Measurements from ENCODE around the gene PCDH9.

Gene PCDH9

DNA sequence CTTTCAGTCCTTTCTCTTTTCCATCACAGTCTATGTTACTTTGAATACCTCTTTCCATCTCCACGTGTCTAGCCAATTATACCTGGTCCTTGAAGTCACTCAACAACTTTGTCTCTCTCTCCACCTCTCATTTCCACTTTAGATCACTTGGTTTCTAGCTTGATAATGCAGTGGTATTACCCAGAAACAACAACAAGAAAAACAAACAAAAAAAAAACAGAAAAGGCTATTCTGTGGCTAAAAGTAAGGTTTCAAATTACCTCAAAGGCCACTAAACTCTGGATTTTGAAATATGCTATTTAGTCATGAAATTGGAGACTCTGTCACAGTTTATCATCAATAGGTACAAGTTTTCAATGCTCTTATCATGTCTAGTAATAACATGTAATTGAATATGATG lies 184.8 kb downstream of the PCDH9 start:
- H3K27ac ChIP-seq (ENCODE audit: low read depth, low read length, poor library complexity, severe bottlenecking) = no peak overlapping the region
- H2AFZ ChIP-seq (ENCODE audit: low read length) = no peak overlapping the region
- no peaks in the 10 kb centered on the region for H3K79me2 ChIP-seq (ENCODE audit: insufficient read depth, low read length)
- H3K27me3 ChIP-seq (ENCODE audit: insufficient read depth, low read length) = no peaks in the 10 kb centered on the region
- no peak overlapping the region for H3K9ac ChIP-seq (ENCODE audit: low read length)
- peaks cover 9% of the 10 kb centered on the region; the same call in 1 of the 2 replicates for H3K9me3 ChIP-seq (ENCODE audit: low read length)
- TF ChIP-seq EZH2 (IDR thresholded peaks at IDR 0.05; ENCODE audit: borderline replicate concordance, low read length) = no peak
- TF ChIP-seq, protein P1, sequence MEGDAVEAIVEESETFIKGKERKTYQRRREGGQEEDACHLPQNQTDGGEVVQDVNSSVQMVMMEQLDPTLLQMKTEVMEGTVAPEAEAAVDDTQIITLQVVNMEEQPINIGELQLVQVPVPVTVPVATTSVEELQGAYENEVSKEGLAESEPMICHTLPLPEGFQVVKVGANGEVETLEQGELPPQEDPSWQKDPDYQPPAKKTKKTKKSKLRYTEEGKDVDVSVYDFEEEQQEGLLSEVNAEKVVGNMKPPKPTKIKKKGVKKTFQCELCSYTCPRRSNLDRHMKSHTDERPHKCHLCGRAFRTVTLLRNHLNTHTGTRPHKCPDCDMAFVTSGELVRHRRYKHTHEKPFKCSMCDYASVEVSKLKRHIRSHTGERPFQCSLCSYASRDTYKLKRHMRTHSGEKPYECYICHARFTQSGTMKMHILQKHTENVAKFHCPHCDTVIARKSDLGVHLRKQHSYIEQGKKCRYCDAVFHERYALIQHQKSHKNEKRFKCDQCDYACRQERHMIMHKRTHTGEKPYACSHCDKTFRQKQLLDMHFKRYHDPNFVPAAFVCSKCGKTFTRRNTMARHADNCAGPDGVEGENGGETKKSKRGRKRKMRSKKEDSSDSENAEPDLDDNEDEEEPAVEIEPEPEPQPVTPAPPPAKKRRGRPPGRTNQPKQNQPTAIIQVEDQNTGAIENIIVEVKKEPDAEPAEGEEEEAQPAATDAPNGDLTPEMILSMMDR (IDR thresholded peaks at IDR 0.05; ENCODE audit: low read length) = no peak
- H3K9me2 ChIP-seq (ENCODE audit: low read depth, low read length) = no peaks in the 10 kb centered on the region
- 0 out of 2 replicates have a peak, but pooled peaks cover 5% of the 10 kb centered on the region for H3F3A ChIP-seq (ENCODE audit: insufficient read depth, low read length)
- peaks cover 33% of the 10 kb centered on the region for H3K4me1 ChIP-seq (ENCODE audit: insufficient read depth, low read length, severe bottlenecking)
- no peaks in the 10 kb centered on the region for H4K20me1 ChIP-seq (ENCODE audit: insufficient read depth, low read length)
- H3K36me3 ChIP-seq (ENCODE audit: insufficient read depth, low read length) = no peaks in the 10 kb centered on the region
- no peak overlapping the region for H3K4me2 ChIP-seq (ENCODE audit: low read length)
- no peak overlapping the region for H3K4me3 ChIP-seq (ENCODE audit: low read depth, low read length, poor library complexity, severe bottlenecking)

DNA sequence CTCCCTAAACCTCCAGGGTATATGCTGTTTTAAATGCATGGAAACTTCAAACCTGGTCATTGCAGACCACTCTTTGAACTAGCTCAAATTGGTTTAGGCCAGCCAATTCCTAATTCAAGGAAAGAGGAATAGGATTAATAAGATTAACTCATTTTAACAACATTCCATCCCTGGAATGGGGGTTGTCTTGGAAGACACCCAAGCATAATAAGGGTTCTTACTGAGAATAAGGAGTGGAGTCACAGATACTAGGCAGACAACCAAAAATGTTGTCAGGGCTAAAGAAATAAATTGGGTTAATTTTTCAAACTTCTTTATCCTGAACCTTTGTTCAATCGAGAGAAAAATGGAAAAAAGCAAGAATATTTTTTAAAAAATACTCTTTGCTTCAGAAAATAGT lies 186.2 kb downstream of the PCDH9 start:
- Histone ChIP-seq H3K36me3 (ENCODE audit: insufficient read depth, low read length) (no peaks in the 10 kb centered on the region), H3K4me3 (ENCODE audit: low read depth, low read length, poor library complexity, severe bottlenecking) (no peak overlapping the region), H3K4me1 (ENCODE audit: insufficient read depth, low read length, severe bottlenecking) (peaks cover 26% of the 10 kb centered on the region), H2AFZ (ENCODE audit: low read length) (no peak overlapping the region), H3K27me3 (ENCODE audit: insufficient read depth, low read length) (no peaks in the 10 kb centered on the region), H3K9me3 (ENCODE audit: low read length) (peaks cover 9% of the 10 kb centered on the region), H3K4me2 (ENCODE audit: low read length) (no peak overlapping the region), H3K9me2 (ENCODE audit: low read depth, low read length) (no peaks in the 10 kb centered on the region), H4K20me1 (ENCODE audit: insufficient read depth, low read length) (no peaks in the 10 kb centered on the region), H3K9ac (ENCODE audit: low read length) (no peak overlapping the region), H3F3A (ENCODE audit: insufficient read depth, low read length) (0 out of 2 replicates have a peak, but pooled peaks cover 5% of the 10 kb centered on the region), H3K27ac (ENCODE audit: low read depth, low read length, poor library complexity, severe bottlenecking) (no peak overlapping the region), H3K79me2 (ENCODE audit: insufficient read depth, low read length) (no peaks in the 10 kb centered on the region)
- TF ChIP-seq, protein P1 (IDR thresholded peaks at IDR 0.05; ENCODE audit: low read length) = no peak
- no peak for TF ChIP-seq EZH2 (IDR thresholded peaks at IDR 0.05; ENCODE audit: borderline replicate concordance, low read length)

DNA sequence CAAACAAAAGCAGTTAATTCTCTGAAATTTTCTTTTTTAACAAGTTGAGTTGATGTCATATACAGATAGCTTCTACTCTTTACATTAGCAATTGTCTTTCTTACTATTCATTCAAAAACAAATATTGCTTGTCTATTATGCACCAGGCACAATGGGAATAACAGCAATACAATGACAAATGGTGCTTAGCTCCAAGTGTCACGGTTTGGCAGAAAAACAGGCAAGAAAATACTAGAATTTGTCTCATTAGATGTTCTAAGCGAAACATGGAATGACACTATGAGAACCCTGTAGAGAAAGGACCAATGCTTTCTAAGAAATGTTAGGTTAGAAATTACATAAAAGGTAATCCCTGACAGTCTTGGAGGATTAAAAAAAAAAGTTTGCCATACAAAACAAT lies 187.6 kb downstream of the PCDH9 start:
- Histone ChIP-seq H3K4me2 (ENCODE audit: low read length) (no peak overlapping the region), H4K20me1 (ENCODE audit: insufficient read depth, low read length) (no peaks in the 10 kb centered on the region), H3K4me1 (ENCODE audit: insufficient read depth, low read length, severe bottlenecking) (peaks cover 19% of the 10 kb centered on the region), H3K4me3 (ENCODE audit: low read depth, low read length, poor library complexity, severe bottlenecking) (no peak overlapping the region), H3K27ac (ENCODE audit: low read depth, low read length, poor library complexity, severe bottlenecking) (no peak overlapping the region), H3K79me2 (ENCODE audit: insufficient read depth, low read length) (no peaks in the 10 kb centered on the region), H3K27me3 (ENCODE audit: insufficient read depth, low read length) (no peaks in the 10 kb centered on the region), H2AFZ (ENCODE audit: low read length) (no peak overlapping the region), H3K36me3 (ENCODE audit: insufficient read depth, low read length) (no peaks in the 10 kb centered on the region), H3K9me2 (ENCODE audit: low read depth, low read length) (no peaks in the 10 kb centered on the region), H3K9me3 (ENCODE audit: low read length) (peaks cover 9% of the 10 kb centered on the region), H3K9ac (ENCODE audit: low read length) (no peak overlapping the region), H3F3A (ENCODE audit: insufficient read depth, low read length) (0 out of 2 replicates have a peak, but pooled peaks cover 5% of the 10 kb centered on the region)
- TF ChIP-seq, protein P1 (IDR thresholded peaks at IDR 0.05; ENCODE audit: low read length) = no peak
- no peak for TF ChIP-seq EZH2 (IDR thresholded peaks at IDR 0.05; ENCODE audit: borderline replicate concordance, low read length)

Measured in OCI-LY1 (cell line).